Nucleus accumbens (tissue), 56 donors: ENCODE results near the gene EEF2KMT.
A peak's percentile ranks its signal among the peaks of the same experiment; 100 is the strongest.
"Not testable (repeated sequence)": the region's sequence is repeated elsewhere in the genome, so short reads cannot be mapped to it uniquely, and the experiment has no call there.

ENCODE experiments used
- DNase-seq, 56 donors: peaks; one replicate each; lab custom pipeline; 2025; lab: John Stamatoyannopoulos, UW

Gene EEF2KMT

GRCh38 chr16:5046914-5047313 is 50.7 kb downstream of the EEF2KMT start:
- no peak for DNase-seq

GRCh38 chr16:5045499-5046115 is 52.0 kb downstream of the EEF2KMT start:
- DNase-seq, result no peak

GRCh38 chr16:5044581-5044980 is 53.0 kb downstream of the EEF2KMT start:
- not testable (repeated sequence) for DNase-seq

GRCh38 chr16:5044011-5044540 is 53.5 kb downstream of the EEF2KMT start:
- no peak for DNase-seq

GRCh38 chr16:5042574-5043171 is 54.9 kb downstream of the EEF2KMT start:
- peak in 13 of 56 donors; percentile 8 to 67 (median 46) for DNase-seq

GRCh38 chr16:5041600-5042133 is 55.9 kb downstream of the EEF2KMT start:
- DNase-seq, result no peak

GRCh38 chr16:5040451-5040850 is 57.1 kb downstream of the EEF2KMT start:
- DNase-seq, result no peak

GRCh38 chr16:5036228-5037156 is 61.1 kb downstream of the EEF2KMT start:
- peak in 1 of 56 donors; percentile 33 for DNase-seq

- no peak for DNase-seq
Measured at GRCh38 chr16:5035909-5036227, 61.7 kb downstream of the EEF2KMT start.
